ENCODE results near the gene ZDHHC4.
"Not testable (repeated sequence)": the region's sequence is repeated elsewhere in the genome, so short reads cannot be mapped to it uniquely, and the experiment has no call there.

The ZDHHC4 gene

DNA sequence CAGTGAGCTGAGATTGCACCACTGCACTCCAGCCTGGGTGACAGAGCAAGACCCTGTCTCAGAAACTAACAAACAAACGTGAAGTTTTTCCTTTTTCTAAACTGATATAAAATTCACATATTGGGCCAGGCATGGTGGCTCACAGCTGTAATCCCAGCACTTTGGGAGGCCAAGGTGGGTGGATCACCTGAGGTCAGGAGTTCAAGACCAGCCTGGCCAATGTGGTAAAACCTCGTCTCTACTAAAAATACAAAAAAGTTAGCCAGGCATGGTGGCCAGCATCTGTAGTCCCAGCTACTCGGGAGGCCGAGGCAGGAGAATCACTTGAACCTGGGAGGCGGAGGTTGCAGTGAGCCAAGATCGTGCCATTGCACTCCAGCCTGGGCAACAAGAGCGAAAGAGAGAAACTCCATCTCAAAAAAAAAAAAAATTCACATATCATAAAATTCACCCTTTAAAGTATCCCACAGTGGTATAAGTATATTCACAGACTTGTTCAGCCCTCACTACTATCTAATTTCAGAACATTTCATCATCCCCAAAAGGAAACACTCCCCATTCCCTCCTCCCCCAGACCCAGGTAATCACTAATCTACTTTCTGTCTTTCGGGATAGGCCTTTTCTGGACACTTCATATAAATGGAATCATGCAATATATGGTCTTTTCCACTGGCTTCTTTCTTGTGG is 8.6 kb downstream of the ZDHHC4 start:
- H3K9me3 ChIP-seq (ENCODE audit: control insufficient read depth, insufficient read depth, low read depth, low read length); H3K27me3 ChIP-seq (ENCODE audit: control insufficient read depth, insufficient read depth, low read length); H3K27ac ChIP-seq (ENCODE audit: low read depth, low read length); H3K4me1 ChIP-seq (ENCODE audit: control insufficient read depth, insufficient read depth, low read length); H3K9ac ChIP-seq (ENCODE audit: low read length); H3K4me3 ChIP-seq (ENCODE audit: low read depth, low read length): not testable (repeated sequence)
- peaks cover 74% of the 10 kb centered on the region for H3K36me3 ChIP-seq (ENCODE audit: control insufficient read depth, insufficient read depth, low read length)

DNA sequence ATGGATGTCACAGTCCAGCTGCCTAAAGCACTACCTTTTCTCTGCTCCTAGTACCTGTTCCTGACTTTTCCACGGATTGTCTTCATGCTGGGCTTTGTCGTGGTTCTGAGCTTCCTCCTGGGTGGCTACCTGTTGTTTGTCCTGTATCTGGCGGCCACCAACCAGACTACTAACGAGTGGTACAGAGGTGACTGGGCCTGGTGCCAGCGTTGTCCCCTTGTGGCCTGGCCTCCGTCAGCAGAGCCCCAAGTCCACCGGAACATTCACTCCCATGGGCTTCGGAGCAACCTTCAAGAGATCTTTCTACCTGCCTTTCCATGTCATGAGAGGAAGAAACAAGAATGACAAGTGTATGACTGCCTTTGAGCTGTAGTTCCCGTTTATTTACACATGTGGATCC is 11.3 kb downstream of the ZDHHC4 start:
- Histone ChIP-seq H3K4me3 (ENCODE audit: low read depth, low read length) (no peak overlapping the region), H3K36me3 (ENCODE audit: control insufficient read depth, insufficient read depth, low read length) (peaks cover 55% of the 10 kb centered on the region), H3K27ac (ENCODE audit: low read depth, low read length) (no peak overlapping the region), H3K4me1 (ENCODE audit: control insufficient read depth, insufficient read depth, low read length) (0 out of 2 replicates have a peak, but pooled peaks cover 7% of the 10 kb centered on the region), H3K27me3 (ENCODE audit: control insufficient read depth, insufficient read depth, low read length) (no peaks in the 10 kb centered on the region), H3K9me3 (ENCODE audit: control insufficient read depth, insufficient read depth, low read depth, low read length) (no peaks in the 10 kb centered on the region), H3K9ac (ENCODE audit: low read length) (no peak overlapping the region)

DNA sequence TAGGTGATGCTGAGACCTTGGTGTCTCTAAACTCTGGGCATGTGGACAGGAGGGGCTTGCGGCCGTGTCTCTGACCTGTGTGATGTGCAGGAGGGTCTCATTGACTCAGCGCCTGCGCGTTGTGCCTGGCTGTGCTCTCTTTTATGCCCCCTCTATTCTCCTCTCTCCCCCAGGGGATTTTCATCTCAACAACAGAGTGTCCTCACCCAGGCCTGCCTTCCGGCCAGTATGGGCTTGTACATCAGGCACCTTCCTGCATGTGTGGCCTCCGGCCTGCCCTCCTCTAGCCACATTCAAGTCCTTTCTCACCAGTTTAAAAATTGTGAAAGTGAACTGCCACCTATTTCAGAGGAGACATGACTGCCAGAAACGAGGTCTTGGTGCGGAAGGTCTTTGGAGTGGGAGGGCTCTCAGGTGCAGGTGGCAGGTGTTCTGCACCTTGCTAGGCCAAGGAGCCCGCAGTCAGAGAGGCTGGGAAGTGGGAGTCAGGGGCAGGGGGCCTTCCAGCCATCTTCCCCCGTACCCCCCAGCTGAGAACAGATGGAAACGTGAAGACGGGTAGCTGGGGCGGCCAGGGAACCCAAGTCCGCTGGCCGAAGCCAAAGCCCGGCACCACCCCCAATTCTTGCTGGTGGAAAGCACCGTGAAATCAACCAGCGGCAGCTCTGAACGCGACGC is 12.0 kb downstream of the ZDHHC4 start:
- Histone ChIP-seq H3K9me3 (ENCODE audit: control insufficient read depth, insufficient read depth, low read depth, low read length) (no peaks in the 10 kb centered on the region), H3K9ac (ENCODE audit: low read length) (no peak overlapping the region), H3K4me3 (ENCODE audit: low read depth, low read length) (peak overlapping the region; percentile 57), H3K4me1 (ENCODE audit: control insufficient read depth, insufficient read depth, low read length) (0 out of 2 replicates have a peak, but pooled peaks cover 7% of the 10 kb centered on the region), H3K36me3 (ENCODE audit: control insufficient read depth, insufficient read depth, low read length) (peaks cover 55% of the 10 kb centered on the region), H3K27ac (ENCODE audit: low read depth, low read length) (no peak overlapping the region), H3K27me3 (ENCODE audit: control insufficient read depth, insufficient read depth, low read length) (no peaks in the 10 kb centered on the region)

DNA sequence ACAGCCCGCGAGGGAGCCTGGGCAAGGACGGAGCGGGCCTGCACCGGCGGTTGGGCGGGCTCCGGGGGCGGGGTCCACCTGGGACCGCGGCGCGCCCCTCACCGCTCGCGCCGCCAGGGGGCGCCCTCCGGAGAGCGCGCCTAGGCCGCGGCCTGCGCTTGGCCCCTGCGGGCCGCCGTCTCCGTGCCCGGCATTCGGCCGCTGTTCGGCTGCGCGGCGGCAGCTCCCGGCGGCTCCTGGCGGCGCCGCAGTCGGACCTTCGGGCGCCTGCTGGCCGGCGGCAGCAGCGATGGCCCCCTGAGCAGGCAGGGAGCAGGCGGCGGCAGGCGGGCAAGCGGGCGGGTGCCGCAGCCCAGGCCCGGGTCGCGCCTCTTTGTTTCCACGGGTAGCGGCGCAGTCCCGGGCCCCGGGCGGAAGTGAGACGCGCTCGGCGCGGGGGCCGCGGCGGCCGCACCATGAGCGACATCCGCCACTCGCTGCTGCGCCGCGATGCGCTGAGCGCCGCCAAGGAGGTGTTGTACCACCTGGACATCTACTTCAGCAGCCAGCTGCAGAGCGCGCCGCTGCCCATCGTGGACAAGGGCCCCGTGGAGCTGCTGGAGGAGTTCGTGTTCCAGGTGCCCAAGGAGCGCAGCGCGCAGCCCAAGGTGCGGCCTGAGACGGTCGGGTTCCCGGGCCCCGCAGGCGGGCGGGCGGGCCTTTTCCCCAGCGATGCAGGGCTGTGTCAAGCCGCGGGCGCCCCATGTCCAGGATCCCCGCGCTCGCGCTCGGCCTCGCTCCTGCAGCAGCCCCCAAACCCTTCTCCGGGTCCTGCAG is 12.8 kb downstream of the ZDHHC4 start, which contains the start of gene INTS15:
Gene INTS15 (plus strand): TSS at position 193 of the 816 bp plus-strand sequence. CDS start 263 bp downstream, at position 456.
- H3K9me3 ChIP-seq (ENCODE audit: control insufficient read depth, insufficient read depth, low read depth, low read length): no peaks in the 10 kb centered on the region

DNA sequence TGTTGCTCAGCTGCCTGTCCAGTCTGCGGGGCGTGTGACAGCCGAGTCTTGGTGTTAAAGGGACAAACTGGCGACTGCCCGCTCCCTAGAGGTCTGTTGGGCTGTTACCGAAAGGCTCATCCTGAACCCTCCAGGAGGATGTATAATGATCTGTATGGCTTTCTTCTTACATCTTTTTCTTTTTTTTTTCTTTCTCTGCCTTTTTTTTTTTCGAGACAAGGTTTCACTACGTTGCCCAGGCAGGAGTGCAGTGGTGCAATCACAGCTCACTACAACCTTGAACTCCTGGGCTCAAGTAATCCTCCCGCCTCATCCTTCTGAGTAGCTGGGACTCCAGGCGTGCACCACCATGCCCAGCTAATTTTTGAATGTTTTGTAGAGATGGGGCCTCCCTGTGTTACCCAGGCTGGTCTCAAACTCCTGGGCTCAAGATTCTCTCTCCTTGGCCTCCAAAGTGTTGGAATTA is 13.4 kb downstream of the ZDHHC4 start:
- H3K9ac ChIP-seq (ENCODE audit: low read length): peak overlapping the region; percentile 85
- H3K4me1 ChIP-seq (ENCODE audit: control insufficient read depth, insufficient read depth, low read length): 0 out of 2 replicates have a peak, but pooled peaks cover 7% of the 10 kb centered on the region
- no peaks in the 10 kb centered on the region for H3K9me3 ChIP-seq (ENCODE audit: control insufficient read depth, insufficient read depth, low read depth, low read length)
- peaks cover 54% of the 10 kb centered on the region for H3K36me3 ChIP-seq (ENCODE audit: control insufficient read depth, insufficient read depth, low read length)
- H3K27ac ChIP-seq (ENCODE audit: low read depth, low read length): no peak overlapping the region
- H3K27me3 ChIP-seq (ENCODE audit: control insufficient read depth, insufficient read depth, low read length): no peaks in the 10 kb centered on the region
- peak overlapping the region; percentile 89 for H3K4me3 ChIP-seq (ENCODE audit: low read depth, low read length)

More for the DNA sequence above, 12.8 kb downstream of the ZDHHC4 start, which contains the start of gene INTS15:
- Histone ChIP-seq H3K27me3 (ENCODE audit: control insufficient read depth, insufficient read depth, low read length) (no peaks in the 10 kb centered on the region), H3K4me3 (ENCODE audit: low read depth, low read length) (peak within 1 kb of the TSS; percentile 89), H3K36me3 (ENCODE audit: control insufficient read depth, insufficient read depth, low read length) (peaks cover 54% of the 10 kb centered on the region), H3K27ac (ENCODE audit: low read depth, low read length) (no peak within 1 kb of the TSS), H3K9ac (ENCODE audit: low read length) (peak within 1 kb of the TSS; percentile 85), H3K4me1 (ENCODE audit: control insufficient read depth, insufficient read depth, low read length) (0 out of 2 replicates have a peak, but pooled peaks cover 7% of the 10 kb centered on the region)

DNA sequence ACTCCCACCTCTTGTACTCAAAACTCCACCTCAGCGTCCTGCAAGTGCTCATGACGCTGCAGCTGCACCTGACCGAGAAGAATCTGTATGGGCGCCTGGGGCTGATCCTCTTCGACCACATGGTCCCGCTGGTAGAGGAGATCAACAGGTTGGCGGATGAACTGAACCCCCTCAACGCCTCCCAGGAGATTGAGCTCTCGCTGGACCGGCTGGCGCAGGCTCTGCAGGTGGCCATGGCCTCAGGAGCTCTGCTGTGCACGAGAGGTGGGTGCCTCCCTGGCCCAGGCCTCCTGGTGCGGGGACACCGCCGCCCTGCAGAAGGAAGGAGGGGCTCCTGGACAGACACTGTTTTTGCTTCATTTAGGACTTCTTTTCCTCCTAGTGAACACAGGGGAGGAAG is 22.8 kb downstream of the ZDHHC4 start:
- peaks cover 74% of the 10 kb centered on the region for H3K36me3 ChIP-seq (ENCODE audit: control insufficient read depth, insufficient read depth, low read length)
- no peaks in the 10 kb centered on the region for H3K27me3 ChIP-seq (ENCODE audit: control insufficient read depth, insufficient read depth, low read length)
- no peaks in the 10 kb centered on the region for H3K4me1 ChIP-seq (ENCODE audit: control insufficient read depth, insufficient read depth, low read length)
- H3K4me3 ChIP-seq (ENCODE audit: low read depth, low read length): no peak overlapping the region
- H3K9ac ChIP-seq (ENCODE audit: low read length): no peak overlapping the region
- no peak overlapping the region for H3K27ac ChIP-seq (ENCODE audit: low read depth, low read length)
- no peaks in the 10 kb centered on the region for H3K9me3 ChIP-seq (ENCODE audit: control insufficient read depth, insufficient read depth, low read depth, low read length)

DNA sequence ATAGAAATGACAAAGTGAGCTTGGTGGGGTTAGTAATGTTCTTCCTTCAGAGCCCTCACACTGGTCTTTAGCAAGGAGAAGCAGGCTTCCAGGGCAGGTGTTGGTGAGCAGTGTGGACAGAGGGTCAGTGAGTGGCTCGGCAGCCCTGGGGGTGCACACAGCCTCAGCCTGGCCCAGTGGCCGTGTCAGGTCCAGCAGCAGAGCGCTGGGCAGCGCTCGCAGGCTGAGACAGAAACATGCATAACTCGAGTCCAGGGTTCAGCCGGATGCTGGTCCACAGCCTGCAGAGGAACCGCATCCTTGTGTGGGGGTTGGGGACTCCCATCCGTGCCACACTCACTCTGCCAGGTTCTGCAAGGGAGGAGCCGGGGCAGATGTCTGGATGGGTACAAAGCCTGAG is 27.2 kb downstream of the ZDHHC4 start:
- Histone ChIP-seq H3K9me3 (ENCODE audit: control insufficient read depth, insufficient read depth, low read depth, low read length) (no peaks in the 10 kb centered on the region), H3K9ac (ENCODE audit: low read length) (no peak overlapping the region), H3K36me3 (ENCODE audit: control insufficient read depth, insufficient read depth, low read length) (peaks cover 44% of the 10 kb centered on the region), H3K4me1 (ENCODE audit: control insufficient read depth, insufficient read depth, low read length) (no peaks in the 10 kb centered on the region), H3K4me3 (ENCODE audit: low read depth, low read length) (no peak overlapping the region), H3K27ac (ENCODE audit: low read depth, low read length) (no peak overlapping the region), H3K27me3 (ENCODE audit: control insufficient read depth, insufficient read depth, low read length) (no peaks in the 10 kb centered on the region)

DNA sequence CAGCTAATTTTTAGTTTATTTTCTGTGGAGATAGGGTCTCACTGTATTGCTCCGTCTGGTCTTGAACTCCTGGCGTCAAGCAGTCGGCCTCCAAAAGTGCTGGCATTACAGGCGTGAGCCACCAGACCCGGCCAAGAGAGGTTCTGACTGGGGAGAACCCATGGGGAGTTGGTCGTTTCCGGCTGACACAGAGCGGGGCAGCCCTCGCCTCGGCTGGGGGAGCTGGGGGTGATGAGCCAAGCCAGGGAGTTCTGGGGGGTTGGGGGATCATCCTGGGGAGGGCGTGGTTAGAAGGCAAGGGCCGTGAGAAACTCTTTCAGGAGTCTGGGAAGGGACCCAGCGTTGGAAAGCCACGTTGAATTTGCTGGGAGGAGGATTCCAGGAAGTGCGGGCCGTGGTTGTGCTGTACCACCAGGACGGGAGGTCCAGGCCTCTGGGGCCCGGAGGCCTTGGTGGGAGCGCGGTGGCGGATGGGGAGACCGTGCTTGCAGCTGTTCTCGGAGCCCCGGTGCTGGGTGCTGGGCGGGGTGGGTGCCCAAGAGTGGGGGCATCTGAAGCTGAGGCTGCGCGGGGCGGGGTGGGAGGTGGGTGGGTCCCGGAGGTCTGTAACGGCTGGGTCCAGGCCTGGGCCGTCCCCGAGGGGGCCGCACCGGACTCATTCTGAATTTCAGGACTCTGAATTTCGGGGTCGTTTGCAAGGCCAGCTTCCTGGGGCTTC is 29.8 kb downstream of the ZDHHC4 start:
- H3K4me3 ChIP-seq (ENCODE audit: low read depth, low read length): no peak overlapping the region
- peaks cover 28% of the 10 kb centered on the region for H3K36me3 ChIP-seq (ENCODE audit: control insufficient read depth, insufficient read depth, low read length)

DNA sequence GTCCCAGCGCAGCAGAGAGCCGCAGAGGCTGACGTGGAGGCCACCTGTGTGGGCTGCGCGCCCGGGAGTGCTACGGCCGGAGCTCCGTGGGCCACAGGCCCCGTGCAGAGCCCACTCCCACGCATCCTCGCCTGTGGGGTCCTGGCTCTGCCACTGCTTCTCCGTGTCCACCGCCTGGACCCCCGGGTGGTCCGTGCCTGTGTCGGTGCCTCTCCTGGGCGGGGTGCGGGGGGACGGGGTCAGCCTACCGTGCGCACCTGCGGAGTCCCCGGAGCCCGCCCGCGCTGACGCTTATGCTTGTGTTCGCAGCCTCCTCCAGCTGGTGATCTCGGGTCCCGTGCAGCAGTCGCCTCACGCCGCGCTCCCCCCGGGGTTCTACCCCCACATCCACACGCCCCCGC is 30.4 kb downstream of the ZDHHC4 start:
- Histone ChIP-seq H3K27ac (ENCODE audit: low read depth, low read length) (no peak overlapping the region), H3K36me3 (ENCODE audit: control insufficient read depth, insufficient read depth, low read length) (peaks cover 23% of the 10 kb centered on the region), H3K9me3 (ENCODE audit: control insufficient read depth, insufficient read depth, low read depth, low read length) (no peaks in the 10 kb centered on the region), H3K4me1 (ENCODE audit: control insufficient read depth, insufficient read depth, low read length) (no peaks in the 10 kb centered on the region), H3K4me3 (ENCODE audit: low read depth, low read length) (no peak overlapping the region), H3K9ac (ENCODE audit: low read length) (no peak overlapping the region), H3K27me3 (ENCODE audit: control insufficient read depth, insufficient read depth, low read length) (peaks cover 1% of the 10 kb centered on the region; the same call in 1 of the 2 replicates)

More for the DNA sequence above, 29.8 kb downstream of the ZDHHC4 start:
- Histone ChIP-seq H3K4me1 (ENCODE audit: control insufficient read depth, insufficient read depth, low read length) (no peaks in the 10 kb centered on the region), H3K27me3 (ENCODE audit: control insufficient read depth, insufficient read depth, low read length) (no peaks in the 10 kb centered on the region), H3K9ac (ENCODE audit: low read length) (no peak overlapping the region), H3K27ac (ENCODE audit: low read depth, low read length) (no peak overlapping the region), H3K9me3 (ENCODE audit: control insufficient read depth, insufficient read depth, low read depth, low read length) (no peaks in the 10 kb centered on the region)

DNA sequence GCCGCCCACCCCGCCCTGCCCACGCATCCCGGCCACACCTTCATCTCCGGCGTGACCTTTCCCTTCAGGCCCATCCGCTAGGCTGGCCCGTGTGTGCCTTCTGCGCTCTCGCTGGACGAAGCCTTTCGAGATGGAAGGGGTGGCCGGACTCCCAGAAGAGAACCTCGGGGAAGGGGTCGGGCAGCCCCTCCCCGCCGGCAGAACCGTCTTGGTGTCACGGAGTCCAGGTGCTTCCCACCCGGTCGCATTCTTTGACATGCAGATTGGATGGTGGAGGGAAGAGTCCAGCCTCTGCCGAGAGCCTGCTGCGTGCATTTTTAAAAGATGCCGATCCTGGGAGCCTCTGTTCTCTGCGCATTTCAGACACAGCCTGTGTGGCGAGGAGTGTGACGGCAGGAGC is 30.8 kb downstream of the ZDHHC4 start:
- H3K36me3 ChIP-seq (ENCODE audit: control insufficient read depth, insufficient read depth, low read length): peaks cover 22% of the 10 kb centered on the region
- no peak overlapping the region for H3K27ac ChIP-seq (ENCODE audit: low read depth, low read length)
- H3K4me3 ChIP-seq (ENCODE audit: low read depth, low read length): no peak overlapping the region
- H3K9me3 ChIP-seq (ENCODE audit: control insufficient read depth, insufficient read depth, low read depth, low read length): no peaks in the 10 kb centered on the region
- no peak overlapping the region for H3K9ac ChIP-seq (ENCODE audit: low read length)
- H3K4me1 ChIP-seq (ENCODE audit: control insufficient read depth, insufficient read depth, low read length): no peaks in the 10 kb centered on the region
- peaks cover 4% of the 10 kb centered on the region; the same call in 1 of the 2 replicates for H3K27me3 ChIP-seq (ENCODE audit: control insufficient read depth, insufficient read depth, low read length)
